Neural progenitor cell (in vitro differentiated cells): ENCODE data around the gene FAM133A. TPM values are rescaled to one million over a fixed set of nuclear protein-coding genes. Genes with fewer than 3 reads are reported as not detected.
A peak's percentile ranks its signal among the peaks of the same experiment; 100 is the strongest.

ENCODE experiments used
- DNase-seq: peaks from one replicate; pipeline ENCODE4 v3.0.0-alpha.2; 2016; ENCODE audit warnings: low spot score
- H2AFZ ChIP-seq: fragments of 200-600 bp; sonication (generic); replicated peaks from 2 replicates; pipeline ENCODE4 v1.6.1; 2016; ENCODE audit warnings: antibody characterized with exemption
- H3F3A ChIP-seq: fragments of 200-600 bp; sonication (generic); 2 replicates; pipeline ENCODE4 v1.6.1; 2016; ENCODE audit warnings: antibody characterized with exemption, low read depth
- H3K27ac ChIP-seq: fragments of 200-600 bp; sonication (generic); 2 replicates; pipeline ENCODE4 v1.5.1; 2016; ENCODE audit warnings: mild to moderate bottlenecking
- H3K27me3 ChIP-seq: fragments of 200-600 bp; sonication (generic); 2 replicates; pipeline ENCODE4 v1.6.1; 2016; ENCODE audit warnings: mild to moderate bottlenecking, moderate library complexity
- H3K36me3 ChIP-seq: fragments of 200-600 bp; sonication (generic); 2 replicates; pipeline ENCODE4 v1.5.1; 2016
- H3K4me1 ChIP-seq: fragments of 200-600 bp; sonication (generic); 2 replicates; pipeline ENCODE4 v1.6.1; 2016; ENCODE audit warnings: mixed run types
- H3K4me2 ChIP-seq: fragments of 200-600 bp; sonication (generic); 2 replicates; pipeline ENCODE4 v1.6.1; 2016
- H3K4me3 ChIP-seq: fragments of 200-600 bp; sonication (generic); 2 replicates; pipeline ENCODE4 v1.5.1; 2016
- H3K79me2 ChIP-seq: fragments of 200-600 bp; sonication (generic); 2 replicates; pipeline ENCODE4 v1.6.1; 2016; ENCODE audit warnings: low read depth
- H3K9ac ChIP-seq: fragments of 200-600 bp; sonication (generic); 2 replicates; pipeline ENCODE4 v1.6.1; 2016
- H3K9me3 ChIP-seq: fragments of 200-600 bp; sonication (generic); 2 replicates; pipeline ENCODE4 v1.5.1; 2016; ENCODE audit warnings: low read depth
- H4K20me1 ChIP-seq: fragments of 200-600 bp; sonication (generic); 2 replicates; pipeline ENCODE4 v1.6.1; 2016; ENCODE audit warnings: low read depth
- H3K27ac Mint-ChIP-seq: 3 replicates; pipeline ENCODE4 v1.8.0; 2021; ENCODE audit warnings: mixed read lengths
- H3K27me3 Mint-ChIP-seq: 2 replicates; pipeline ENCODE4 v1.8.0; 2022; ENCODE audit warnings: low read depth, mild to moderate bottlenecking, inconsistent platforms, moderate library complexity, mixed read lengths; ENCODE audit not compliant: insufficient read depth
- H3K36me3 Mint-ChIP-seq: 3 replicates; pipeline ENCODE4 v1.8.0; 2021; ENCODE audit warnings: mixed read lengths
- H3K4me1 Mint-ChIP-seq: 3 replicates; pipeline ENCODE4 v1.8.0; 2021; ENCODE audit warnings: mixed read lengths
- H3K4me3 Mint-ChIP-seq: 3 replicates; pipeline ENCODE4 v1.8.0; 2021; ENCODE audit warnings: mild to moderate bottlenecking, moderate library complexity, mixed read lengths
- H3K9me3 Mint-ChIP-seq: 3 replicates; pipeline ENCODE4 v1.8.0; 2020; ENCODE audit warnings: mixed read lengths
- EZH2 ChIP-seq: fragments of 200-600 bp; sonication (generic); IDR thresholded peaks from 2 replicates; pipeline ENCODE4 v1.6.1; 2017; ENCODE audit warnings: antibody characterized with exemption, mild to moderate bottlenecking, moderate library complexity
- EZH2phosphoT487 ChIP-seq: fragments of 200-600 bp; sonication (generic); IDR thresholded peaks from 2 replicates; pipeline ENCODE4 v1.6.1; 2017; ENCODE audit warnings: antibody characterized with exemption
- total RNA-seq: library from RNA; depleted of rRNA; stranded (reverse); fragments of >200 nt; gene quantifications from 2 replicates; pipeline ENCODE4 v1.2.3, GENCODE V29; 2015; ENCODE audit warnings: low replicate concordance
- TF ChIP-seq, protein P1 (sequence below): fragments of 200-600 bp; sonication (generic); IDR thresholded peaks from 2 replicates; pipeline ENCODE4 v1.5.1; 2017; ENCODE audit warnings: antibody characterized with exemption, mild to moderate bottlenecking

FAM133A gene
- total RNA-seq: 1.2 and 2.2 TPM in 2 replicates

DNA sequence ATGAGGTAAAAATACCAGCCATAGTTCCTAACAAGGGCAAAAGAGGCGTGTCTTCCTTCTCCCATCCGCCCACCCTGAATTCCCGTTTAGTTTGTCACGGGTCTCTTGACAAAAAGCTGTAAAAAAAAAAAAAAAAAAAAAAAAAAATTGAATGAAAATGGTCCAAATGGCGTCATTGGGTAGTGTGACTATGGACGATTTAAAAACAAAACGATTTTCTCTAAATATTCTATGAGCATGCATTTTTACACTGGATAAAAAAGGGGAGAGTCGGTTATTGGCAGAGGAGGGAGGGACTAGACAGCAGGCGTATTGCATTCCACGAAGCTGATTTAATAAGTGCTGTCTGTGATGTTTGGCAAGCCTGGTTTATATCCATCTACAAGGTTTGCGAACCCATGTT is at the start of gene FAM133A:
FAM133A (plus strand) TSS at position 338 of the 403 bp plus-strand sequence. CDS start 35,214 bp downstream, outside the sequence.
- Histone ChIP-seq H3K4me3 (peak within 1 kb of the TSS; percentile 98), H2AFZ (peak within 1 kb of the TSS; percentile 99)
- no peaks in the 10 kb centered on the region for H3K9me3 Mint-ChIP-seq

DNA sequence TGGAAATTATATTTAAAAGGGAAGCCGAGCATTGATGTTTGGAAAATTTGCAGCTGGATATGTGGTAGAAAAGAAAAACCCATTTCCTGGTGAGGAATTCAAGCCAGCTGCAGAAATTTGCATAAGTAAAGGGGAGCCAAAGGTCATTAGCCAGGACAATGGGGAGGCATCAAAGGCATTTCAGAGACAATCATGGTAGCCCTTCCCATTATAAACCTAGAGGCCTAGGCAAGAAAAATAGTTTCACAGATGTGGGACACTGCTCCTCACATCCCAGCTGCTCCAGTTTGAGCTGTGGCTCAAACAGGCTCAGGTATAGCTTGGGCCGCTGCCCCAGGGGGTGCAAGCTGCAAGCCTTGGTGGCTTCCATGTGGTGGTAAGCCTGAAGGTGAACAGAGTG is 36.4 kb upstream of the FAM133A start:
- no peak overlapping the region for H3K27ac ChIP-seq
- no peaks in the 10 kb centered on the region for H3K9me3 ChIP-seq
- H3K4me3 Mint-ChIP-seq: no peak overlapping the region
- no peak overlapping the region for H3K4me2 ChIP-seq
- peaks cover 10% of the 10 kb centered on the region for H3K9me3 Mint-ChIP-seq
- no peak overlapping the region for H3K4me3 ChIP-seq
- H3K27ac Mint-ChIP-seq: no peak overlapping the region
- H3F3A ChIP-seq: peaks cover 9% of the 10 kb centered on the region
- no peaks in the 10 kb centered on the region for H3K27me3 ChIP-seq
- H3K4me1 ChIP-seq: no peaks in the 10 kb centered on the region
- H3K4me1 Mint-ChIP-seq: peaks cover 4% of the 10 kb centered on the region
- DNase-seq: peak; percentile 48
- H3K36me3 Mint-ChIP-seq: peaks cover 2% of the 10 kb centered on the region
- H2AFZ ChIP-seq: no peak overlapping the region
- TF ChIP-seq EZH2: no peak
- no peak for TF ChIP-seq EZH2phosphoT487
- H4K20me1 ChIP-seq: no peaks in the 10 kb centered on the region
- no peaks in the 10 kb centered on the region for H3K79me2 ChIP-seq
- H3K27me3 Mint-ChIP-seq: no peaks in the 10 kb centered on the region
- no peaks in the 10 kb centered on the region for H3K36me3 ChIP-seq
- no peak overlapping the region for H3K9ac ChIP-seq

More for the DNA sequence above, at the start of gene FAM133A:
- TF ChIP-seq, protein P1, sequence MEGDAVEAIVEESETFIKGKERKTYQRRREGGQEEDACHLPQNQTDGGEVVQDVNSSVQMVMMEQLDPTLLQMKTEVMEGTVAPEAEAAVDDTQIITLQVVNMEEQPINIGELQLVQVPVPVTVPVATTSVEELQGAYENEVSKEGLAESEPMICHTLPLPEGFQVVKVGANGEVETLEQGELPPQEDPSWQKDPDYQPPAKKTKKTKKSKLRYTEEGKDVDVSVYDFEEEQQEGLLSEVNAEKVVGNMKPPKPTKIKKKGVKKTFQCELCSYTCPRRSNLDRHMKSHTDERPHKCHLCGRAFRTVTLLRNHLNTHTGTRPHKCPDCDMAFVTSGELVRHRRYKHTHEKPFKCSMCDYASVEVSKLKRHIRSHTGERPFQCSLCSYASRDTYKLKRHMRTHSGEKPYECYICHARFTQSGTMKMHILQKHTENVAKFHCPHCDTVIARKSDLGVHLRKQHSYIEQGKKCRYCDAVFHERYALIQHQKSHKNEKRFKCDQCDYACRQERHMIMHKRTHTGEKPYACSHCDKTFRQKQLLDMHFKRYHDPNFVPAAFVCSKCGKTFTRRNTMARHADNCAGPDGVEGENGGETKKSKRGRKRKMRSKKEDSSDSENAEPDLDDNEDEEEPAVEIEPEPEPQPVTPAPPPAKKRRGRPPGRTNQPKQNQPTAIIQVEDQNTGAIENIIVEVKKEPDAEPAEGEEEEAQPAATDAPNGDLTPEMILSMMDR: no peak
- TF ChIP-seq EZH2 (no peak), EZH2phosphoT487 (no peak)
- H3K27ac Mint-ChIP-seq: peak within 1 kb of the TSS; percentile 95
- H3K4me1 ChIP-seq: peaks cover 13% of the 10 kb centered on the region
- H3K9me3 ChIP-seq: no peaks in the 10 kb centered on the region
- peaks cover 6% of the 10 kb centered on the region for H3F3A ChIP-seq
- no peak for DNase-seq
- no peaks in the 10 kb centered on the region for H3K36me3 Mint-ChIP-seq
- peaks cover 24% of the 10 kb centered on the region for H3K79me2 ChIP-seq
- peak within 1 kb of the TSS; percentile 91 for H3K9ac ChIP-seq
- H3K36me3 ChIP-seq: peaks cover 3% of the 10 kb centered on the region
- peak within 1 kb of the TSS; percentile 99 for H3K4me3 Mint-ChIP-seq
- peaks cover 20% of the 10 kb centered on the region for H3K4me1 Mint-ChIP-seq
- H4K20me1 ChIP-seq: no peaks in the 10 kb centered on the region
- H3K27me3 Mint-ChIP-seq: no peaks in the 10 kb centered on the region
- H3K27ac ChIP-seq: peak within 1 kb of the TSS; percentile 94
- no peaks in the 10 kb centered on the region for H3K27me3 ChIP-seq
- H3K4me2 ChIP-seq: peak within 1 kb of the TSS; percentile 77

- peaks cover 9% of the 10 kb centered on the region for H3K9me3 ChIP-seq
- no peak overlapping the region for H3K9ac ChIP-seq
- Mint-ChIP-seq H3K27ac (no peak overlapping the region), H3K4me1 (no peaks in the 10 kb centered on the region), H3K4me3 (no peak overlapping the region), H3K27me3 (no peaks in the 10 kb centered on the region), H3K9me3 (peaks cover 9% of the 10 kb centered on the region), H3K36me3 (no peaks in the 10 kb centered on the region)
- TF ChIP-seq EZH2 (no peak), EZH2phosphoT487 (no peak)
- TF ChIP-seq, protein P1: no peak
- H3K27me3 ChIP-seq: no peaks in the 10 kb centered on the region
- peaks cover 4% of the 10 kb centered on the region for H3K4me1 ChIP-seq
- no peaks in the 10 kb centered on the region for H4K20me1 ChIP-seq
- no peaks in the 10 kb centered on the region for H3K36me3 ChIP-seq
- DNase-seq: peak; percentile 69
- peaks cover 15% of the 10 kb centered on the region for H3F3A ChIP-seq
- no peak overlapping the region for H2AFZ ChIP-seq
- no peak overlapping the region for H3K4me3 ChIP-seq
- no peaks in the 10 kb centered on the region for H3K79me2 ChIP-seq
- peak overlapping the region; percentile 60 for H3K27ac ChIP-seq
- H3K4me2 ChIP-seq: no peak overlapping the region
Observed at GRCh38 chrX:93649381-93649780, 24.6 kb upstream of the FAM133A start.

GRCh38 chrX:93660575-93660974 is 13.4 kb upstream of the FAM133A start:
- H3K36me3 Mint-ChIP-seq: no peaks in the 10 kb centered on the region
- H3K27me3 Mint-ChIP-seq: peaks cover under 1% of the 10 kb centered on the region
- no peaks in the 10 kb centered on the region for H3K4me1 ChIP-seq
- H3K27me3 ChIP-seq: no peaks in the 10 kb centered on the region
- no peak overlapping the region for H3K27ac ChIP-seq
- peaks cover 5% of the 10 kb centered on the region for H3K4me1 Mint-ChIP-seq
- peaks cover 4% of the 10 kb centered on the region for H3K9me3 Mint-ChIP-seq
- TF ChIP-seq EZH2phosphoT487 (no peak), EZH2 (no peak)
- TF ChIP-seq, protein P1: no peak
- no peaks in the 10 kb centered on the region for H3K9me3 ChIP-seq
- H4K20me1 ChIP-seq: no peaks in the 10 kb centered on the region
- no peak overlapping the region for H2AFZ ChIP-seq
- H3K4me3 ChIP-seq: no peak overlapping the region
- no peak overlapping the region for H3K9ac ChIP-seq
- no peaks in the 10 kb centered on the region for H3K36me3 ChIP-seq
- DNase-seq: no peak
- no peak overlapping the region for H3K4me3 Mint-ChIP-seq
- H3K27ac Mint-ChIP-seq: no peak overlapping the region
- no peaks in the 10 kb centered on the region for H3K79me2 ChIP-seq
- H3K4me2 ChIP-seq: no peak overlapping the region
- H3F3A ChIP-seq: no peaks in the 10 kb centered on the region
